B cell (primary cell): ENCODE measurements around the gene VASN. TPM values are rescaled to one million over a fixed set of nuclear protein-coding genes. Genes with fewer than 3 reads are reported as not detected.

Experiments used
- ATAC-seq: fragments of 200-7000 bp; cut with Tn5 transposase; one replicate; pipeline ENCODE4 v1.10.0; 2021; ENCODE audit warnings: low read depth, mild to moderate bottlenecking, moderate number of reproducible peaks, moderate library complexity
- CTCF ChIA-PET: fragments of 350-600 bp; sonication (Branson Sonifier 250); formaldehyde crosslinking; loops from one replicate; lab custom pipeline; 2021; ENCODE audit warnings: antibody characterized with exemption, inconsistent platforms; lab: Charles Lee
- POLR2A ChIA-PET: fragments of 350-600 bp; sonication (Branson Sonifier 250); formaldehyde crosslinking; loops from one replicate; lab custom pipeline; 2021; ENCODE audit warnings: antibody characterized with exemption; lab: Charles Lee
- DNase-seq: peaks from one replicate; pipeline ENCODE4 v3.0.0; 2013
- H2AFZ ChIP-seq: 2 replicates; pipeline ENCODE4 v1.6.1; 2012; ENCODE audit warnings: mild to moderate bottlenecking, low read depth, low read length; ENCODE audit not compliant: insufficient read depth, poor library complexity, severe bottlenecking
- H3K27ac ChIP-seq, 2 donors: 1 replicate in 1 of 2; 2 replicates in 1 of 2; pipeline ENCODE4 v1.5.1; 2012 to 2013; ENCODE audit warnings: low read length in 2 of 2, mild to moderate bottlenecking in 2 of 2, moderate library complexity in 1 of 2
- H3K27me3 ChIP-seq, 4 experiments: fragments of 200-600 bp in 1 of 4; sonication (generic) in 1 of 4; replicated peaks in 1 of 4; 1 replicate in 2 of 4; 2 replicates in 2 of 4; pipeline versions ENCODE4 v1.6.1 to v1.7.0; 2013 to 2016; ENCODE audit warnings: low read length in 3 of 4, mild to moderate bottlenecking in 2 of 4, mixed read lengths in 1 of 4, moderate library complexity in 1 of 4; ENCODE audit not compliant: insufficient read depth in 4 of 4, control insufficient read depth in 3 of 4; ENCODE audit errors: control extremely low read depth in 1 of 4
- H3K36me3 ChIP-seq, 2 experiments: replicated peaks in 1 of 2; 1 replicate in 1 of 2; 2 replicates in 1 of 2; pipeline versions ENCODE4 v1.6.1 to v1.7.1; 2013; ENCODE audit warnings: low read length in 1 of 2; ENCODE audit not compliant: insufficient read depth in 2 of 2, control insufficient read depth in 1 of 2; ENCODE audit errors: control extremely low read depth in 1 of 2, extremely low read depth in 1 of 2
- H3K4me1 ChIP-seq, 2 donors: fragments of 200-600 bp in 1 of 2; sonication (generic) in 1 of 2; 1 replicate in 1 of 2; 2 replicates in 1 of 2; pipeline versions ENCODE4 v1.5.1 to v1.6.1; 2013 to 2017; ENCODE audit warnings: low read length in 2 of 2; ENCODE audit not compliant: control insufficient read depth in 2 of 2, insufficient read depth in 2 of 2
- H3K4me2 ChIP-seq: replicated peaks from 2 replicates; pipeline ENCODE3; 2012; ENCODE audit warnings: mild to moderate bottlenecking, low read depth, low read length; ENCODE audit not compliant: poor library complexity, severe bottlenecking
- H3K4me3 ChIP-seq, 5 experiments: fragments of 200-600 bp in 1 of 5; sonication (generic) in 1 of 5; 1 replicate in 3 of 5; 2 replicates in 2 of 5; pipeline versions ENCODE4 v1.5.1 to v1.7.0; 2011 to 2016; ENCODE audit warnings: low read length in 4 of 5, mild to moderate bottlenecking in 4 of 5, low read depth in 2 of 5, control low read depth in 1 of 5, moderate library complexity in 1 of 5; ENCODE audit not compliant: insufficient read depth in 1 of 5; ENCODE audit errors: control extremely low read depth in 1 of 5, extremely low read depth in 1 of 5
- H3K79me2 ChIP-seq: fragments of 200-600 bp; sonication (generic); one replicate; pipeline ENCODE4 v1.6.0; 2016; ENCODE audit warnings: low read length; ENCODE audit not compliant: control insufficient read depth, insufficient read depth
- H3K9ac ChIP-seq: fragments of 200-600 bp; sonication (generic); 2 replicates; pipeline ENCODE4 v1.6.1; 2017; ENCODE audit warnings: mild to moderate bottlenecking, low read length, moderate library complexity
- H3K9me3 ChIP-seq, 3 donors: one replicate each; pipeline versions ENCODE4 v1.6.1 to v1.7.1; 2013; ENCODE audit warnings: low read length in 2 of 3; ENCODE audit not compliant: control insufficient read depth in 2 of 3, insufficient read depth in 1 of 3; ENCODE audit errors: control extremely low read depth in 1 of 3
- H4K20me1 ChIP-seq: 2 replicates; pipeline ENCODE4 v1.6.0; 2012; ENCODE audit warnings: mild to moderate bottlenecking, low read length; ENCODE audit not compliant: insufficient read depth, control insufficient read depth, poor library complexity, severe bottlenecking
- H3K27ac Mint-ChIP-seq: one replicate; pipeline ENCODE4 v1.8.0; 2021; ENCODE audit warnings: mixed read lengths
- H3K27me3 Mint-ChIP-seq: one replicate; pipeline ENCODE4 v1.8.0; 2021; ENCODE audit warnings: mixed read lengths
- H3K4me1 Mint-ChIP-seq: one replicate; pipeline ENCODE4 v1.8.0; 2021; ENCODE audit warnings: mixed read lengths
- H3K4me3 Mint-ChIP-seq: one replicate; pipeline ENCODE4 v1.8.0; 2021; ENCODE audit warnings: mixed read lengths
- H3K9me3 Mint-ChIP-seq: one replicate; pipeline ENCODE4 v1.8.0; 2022; ENCODE audit warnings: mixed read lengths; ENCODE audit not compliant: insufficient read depth
- EZH2 ChIP-seq: IDR thresholded peaks from 2 replicates; pipeline ENCODE4 v1.6.1; 2012; ENCODE audit warnings: borderline replicate concordance, low read depth, mild to moderate bottlenecking, moderate library complexity, low read length; ENCODE audit not compliant: insufficient read depth, poor library complexity, severe bottlenecking
- WGBS: methylation state at CpG from one replicate; pipeline ENCODE4 v1.1.5; 2013; ENCODE audit warnings: missing lambda C conversion rate; ENCODE audit not compliant: insufficient coverage; 5-methylcytosine and 5-hydroxymethylcytosine counted together
- intact Hi-C: fragments of 100-400 bp; cut with micrococcal nuclease; formaldehyde crosslinking; loops from one replicate; pipeline ENCODE4 v1.10.0; 2022
- polyA plus RNA-seq: library from polyadenylated mRNA; depleted of rRNA; stranded (reverse); fragments of >200 nt; gene quantifications from 2 replicates; pipeline ENCODE4 v1.2.3, GENCODE V29; 2012
- total RNA-seq, 2 donors: library from RNA; stranded (reverse); fragments of 120-200 nt in 1 of 2; gene quantifications; 1 replicate in 1 of 2; 2 replicates in 1 of 2; pipeline versions ENCODE4 v1.2.3 to v1.2.4, GENCODE V29; 2013 to 2022
- TF ChIP-seq, protein P1 (sequence below): fragments of 200-600 bp; IDR thresholded peaks from one replicate; pipeline ENCODE4 v1.8.0; 2022; ENCODE audit warnings: antibody characterized with exemption, mild to moderate bottlenecking

Gene VASN
- total and polyA plus RNA-seq, 2 donors (not counting 1 experiment from before 2014, with no cell fraction given) = 0.57 to 0.76 TPM

DNA sequence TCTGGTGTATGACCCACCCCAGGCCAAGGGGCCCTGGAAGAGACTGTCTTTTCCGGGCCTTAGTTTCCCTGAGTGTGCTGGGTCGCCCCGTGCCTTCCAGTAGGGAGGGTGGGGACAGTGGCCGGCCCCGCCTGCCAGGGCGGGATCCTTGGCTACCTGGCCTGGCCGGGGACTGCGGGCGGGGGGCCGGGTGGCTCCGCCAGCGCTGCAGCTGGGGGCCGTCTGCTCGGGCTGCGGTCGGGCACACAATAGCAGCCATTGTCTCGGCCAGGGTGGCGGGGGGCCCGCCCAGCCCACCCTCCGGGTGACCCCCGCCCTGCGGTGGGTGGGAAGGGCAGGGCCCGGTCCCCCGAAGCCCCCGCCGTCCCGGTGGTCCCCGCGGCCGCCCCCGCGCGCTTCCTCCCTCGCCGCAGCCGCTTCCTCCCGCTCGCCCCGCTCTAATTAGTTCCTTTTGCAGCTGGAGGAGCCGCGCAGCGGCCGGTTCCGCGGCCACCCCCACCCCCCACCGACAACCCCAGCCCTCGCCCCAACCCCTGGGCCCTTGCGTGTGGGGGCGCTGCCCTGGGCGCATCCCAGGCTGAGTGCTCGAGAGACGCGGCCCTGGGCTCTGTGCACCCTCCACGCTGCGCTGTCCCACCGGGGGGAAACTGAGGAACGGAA lies 44.1 kb upstream of the VASN start:
- intact Hi-C loops = loop anchor here (2.0 kb wide), 2 partner anchors 389 to 637 kb away; no protein-coding TSS in a partner anchor
- H3K4me1 ChIP-seq = peaks cover 16 to 24% of the 10 kb centered on the region in 2 donors
- no peak for DNase-seq
- H3K27me3 ChIP-seq = peaks cover 0 to 20% (median 0%) of the 10 kb centered on the region in 4 experiments
- no peak overlapping the region for H3K27ac ChIP-seq
- CTCF ChIA-PET = interaction anchor here (0.5 to 10.0 kb wide), 10 partner anchors 16 to 1516 kb away, joined by 3 to 165 read pairs (median 4); partner anchors contain the start of genes GLIS2 and TFAP4
- H2AFZ ChIP-seq = peak overlapping the region; percentile 78
- H3K79me2 ChIP-seq = no peaks in the 10 kb centered on the region
- peaks cover 9% of the 10 kb centered on the region for H3K4me1 Mint-ChIP-seq
- H3K4me3 ChIP-seq = peak overlapping the region in 4 of 5 experiments; percentile 46 to 67 (median 54)
- no peaks in the 10 kb centered on the region for H4K20me1 ChIP-seq
- peaks cover 3% of the 10 kb centered on the region for H3K27me3 Mint-ChIP-seq
- H3K4me2 ChIP-seq = peak overlapping the region; percentile 99
- no peaks in the 10 kb centered on the region for H3K9me3 Mint-ChIP-seq
- WGBS = 4% methylated on average over 43 of the region's 57 CpGs
- no peak overlapping the region for H3K27ac Mint-ChIP-seq
- H3K9me3 ChIP-seq = no peaks in the 10 kb centered on the region
- H3K36me3 ChIP-seq = no peaks in the 10 kb centered on the region
- no peak for TF ChIP-seq EZH2
- TF ChIP-seq, protein P1, sequence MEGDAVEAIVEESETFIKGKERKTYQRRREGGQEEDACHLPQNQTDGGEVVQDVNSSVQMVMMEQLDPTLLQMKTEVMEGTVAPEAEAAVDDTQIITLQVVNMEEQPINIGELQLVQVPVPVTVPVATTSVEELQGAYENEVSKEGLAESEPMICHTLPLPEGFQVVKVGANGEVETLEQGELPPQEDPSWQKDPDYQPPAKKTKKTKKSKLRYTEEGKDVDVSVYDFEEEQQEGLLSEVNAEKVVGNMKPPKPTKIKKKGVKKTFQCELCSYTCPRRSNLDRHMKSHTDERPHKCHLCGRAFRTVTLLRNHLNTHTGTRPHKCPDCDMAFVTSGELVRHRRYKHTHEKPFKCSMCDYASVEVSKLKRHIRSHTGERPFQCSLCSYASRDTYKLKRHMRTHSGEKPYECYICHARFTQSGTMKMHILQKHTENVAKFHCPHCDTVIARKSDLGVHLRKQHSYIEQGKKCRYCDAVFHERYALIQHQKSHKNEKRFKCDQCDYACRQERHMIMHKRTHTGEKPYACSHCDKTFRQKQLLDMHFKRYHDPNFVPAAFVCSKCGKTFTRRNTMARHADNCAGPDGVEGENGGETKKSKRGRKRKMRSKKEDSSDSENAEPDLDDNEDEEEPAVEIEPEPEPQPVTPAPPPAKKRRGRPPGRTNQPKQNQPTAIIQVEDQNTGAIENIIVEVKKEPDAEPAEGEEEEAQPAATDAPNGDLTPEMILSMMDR = no peak
- ATAC-seq = peak; percentile 21
- POLR2A ChIA-PET = interaction anchor here (0.7 kb wide), 1 partner anchor 56 kb away, joined by 5 read pairs; no protein-coding TSS in a partner anchor
- peak overlapping the region; percentile 62 for H3K9ac ChIP-seq
- peak overlapping the region; percentile 65 for H3K4me3 Mint-ChIP-seq
